Measurements from ENCODE around the gene CCDC87.

The CCDC87 gene

GRCh38 chr11:66616379-66617154 is 23.7 kb upstream of the CCDC87 start, which contains the start of gene RBM14:
RBM14 (plus strand) TSS chr11:66616630; CDS start chr11:66616721, 91 bp downstream.
- peak within 1 kb of the TSS; percentile 100 for H3K4me2 ChIP-seq (ENCODE audit: low read depth, low read length, poor library complexity, severe bottlenecking)
- H3K4me1 ChIP-seq (ENCODE audit: insufficient read depth, low read length, poor library complexity, severe bottlenecking): peaks cover 28% of the 10 kb centered on the region
- peak within 1 kb of the TSS; percentile 97 for H3K4me3 ChIP-seq (ENCODE audit: low read length, poor library complexity, severe bottlenecking)
- peaks cover 7% of the 10 kb centered on the region for H3K27me3 ChIP-seq (ENCODE audit: insufficient read depth, low read length, poor library complexity, severe bottlenecking)
- peaks cover 67% of the 10 kb centered on the region for H3K79me2 ChIP-seq (ENCODE audit: insufficient read depth, low read length)
- H3K9me2 ChIP-seq (replicated peaks; ENCODE audit: low read depth, low read length): no peaks in the 10 kb centered on the region
- H2AFZ ChIP-seq (ENCODE audit: low read length): peak within 1 kb of the TSS; percentile 74; the same call in 1 of the 2 replicates
- no peaks in the 10 kb centered on the region; the same call in 1 of the 2 replicates for H3F3A ChIP-seq (ENCODE audit: low read depth)
- H4K20me1 ChIP-seq (ENCODE audit: insufficient read depth, low read length, poor library complexity, severe bottlenecking): peaks cover 49% of the 10 kb centered on the region
- TF ChIP-seq EZH2phosphoT487 (IDR thresholded peaks at IDR 0.05; ENCODE audit: borderline replicate concordance) (no peak), CTCF (conservative IDR thresholded peaks at IDR 0.05; ENCODE audit: low read length) (no peak)
- peaks cover 8% of the 10 kb centered on the region; the same call in 1 of the 2 replicates for H3K36me3 ChIP-seq (ENCODE audit: insufficient read depth, low read length)
- H3K9me3 ChIP-seq (ENCODE audit: insufficient read depth, low read depth, low read length): no peaks in the 10 kb centered on the region
- H3K9ac ChIP-seq (ENCODE audit: low read depth, low read length, poor library complexity, severe bottlenecking): peak within 1 kb of the TSS; percentile 99

GRCh38 chr11:66614073-66614472 is 21.2 kb upstream of the CCDC87 start:
- Histone ChIP-seq H3K4me1 (ENCODE audit: insufficient read depth, low read length, poor library complexity, severe bottlenecking) (peaks cover 25% of the 10 kb centered on the region), H3K4me3 (ENCODE audit: low read length, poor library complexity, severe bottlenecking) (no peak overlapping the region), H3K9me3 (ENCODE audit: insufficient read depth, low read depth, low read length) (no peaks in the 10 kb centered on the region), H3K9me2 (replicated peaks; ENCODE audit: low read depth, low read length) (no peaks in the 10 kb centered on the region), H2AFZ (ENCODE audit: low read length) (no peak overlapping the region), H3K27me3 (ENCODE audit: insufficient read depth, low read length, poor library complexity, severe bottlenecking) (peaks cover 7% of the 10 kb centered on the region), H3K79me2 (ENCODE audit: insufficient read depth, low read length) (peaks cover 42% of the 10 kb centered on the region), H3K4me2 (ENCODE audit: low read depth, low read length, poor library complexity, severe bottlenecking) (no peak overlapping the region), H3F3A (ENCODE audit: low read depth) (no peaks in the 10 kb centered on the region; the same call in 1 of the 2 replicates), H3K36me3 (ENCODE audit: insufficient read depth, low read length) (0 out of 2 replicates have a peak, but pooled peaks cover 5% of the 10 kb centered on the region), H3K9ac (ENCODE audit: low read depth, low read length, poor library complexity, severe bottlenecking) (no peak overlapping the region), H4K20me1 (ENCODE audit: insufficient read depth, low read length, poor library complexity, severe bottlenecking) (peaks cover 25% of the 10 kb centered on the region)
- no peak for TF ChIP-seq CTCF (conservative IDR thresholded peaks at IDR 0.05; ENCODE audit: low read length)
- no peak for TF ChIP-seq EZH2phosphoT487 (IDR thresholded peaks at IDR 0.05; ENCODE audit: borderline replicate concordance)

- Histone ChIP-seq H3K9me2 (replicated peaks; ENCODE audit: low read depth, low read length) (no peaks in the 10 kb centered on the region), H3K9ac (ENCODE audit: low read depth, low read length, poor library complexity, severe bottlenecking) (no peak overlapping the region), H3K79me2 (ENCODE audit: insufficient read depth, low read length) (peaks cover 26% of the 10 kb centered on the region), H3K4me2 (ENCODE audit: low read depth, low read length, poor library complexity, severe bottlenecking) (no peak overlapping the region), H3K27me3 (ENCODE audit: insufficient read depth, low read length, poor library complexity, severe bottlenecking) (peaks cover 6% of the 10 kb centered on the region), H3F3A (ENCODE audit: low read depth) (no peaks in the 10 kb centered on the region), H2AFZ (ENCODE audit: low read length) (no peak overlapping the region), H3K9me3 (ENCODE audit: insufficient read depth, low read depth, low read length) (no peaks in the 10 kb centered on the region), H3K4me1 (ENCODE audit: insufficient read depth, low read length, poor library complexity, severe bottlenecking) (peaks cover 20% of the 10 kb centered on the region), H3K36me3 (ENCODE audit: insufficient read depth, low read length) (no peaks in the 10 kb centered on the region), H4K20me1 (ENCODE audit: insufficient read depth, low read length, poor library complexity, severe bottlenecking) (peaks cover 9% of the 10 kb centered on the region), H3K4me3 (ENCODE audit: low read length, poor library complexity, severe bottlenecking) (no peak overlapping the region)
- no peak for TF ChIP-seq CTCF (conservative IDR thresholded peaks at IDR 0.05; ENCODE audit: low read length)
- TF ChIP-seq EZH2phosphoT487 (IDR thresholded peaks at IDR 0.05; ENCODE audit: borderline replicate concordance): no peak
Measured at GRCh38 chr11:66612458-66612857, 19.6 kb upstream of the CCDC87 start.

Data from Loucy (cell line).